KMS-11 (cell line): ENCODE data around the gene RNPS1.

Experiments
- H2AFZ ChIP-seq: fragments of 200-600 bp; sonication (generic); 2 replicates; pipeline ENCODE4 v1.6.1; 2016; ENCODE audit warnings: antibody characterized with exemption, mixed run types, low read depth
- H3K27ac ChIP-seq: fragments of 200-600 bp; sonication (generic); 2 replicates; pipeline ENCODE4 v1.6.1; 2016; ENCODE audit warnings: mild to moderate bottlenecking, mixed run types
- H3K27me3 ChIP-seq: fragments of 200-600 bp; sonication (generic); 2 replicates; pipeline ENCODE4 v1.6.1; 2017; ENCODE audit warnings: mild to moderate bottlenecking, low read depth, mixed run types, moderate library complexity; ENCODE audit not compliant: insufficient read depth
- H3K36me3 ChIP-seq: fragments of 200-600 bp; sonication (generic); 2 replicates; pipeline ENCODE4 v1.6.1; 2017; ENCODE audit warnings: mild to moderate bottlenecking, mixed run types; ENCODE audit not compliant: insufficient read depth
- H3K4me1 ChIP-seq: fragments of 200-600 bp; sonication (generic); 2 replicates; pipeline ENCODE4 v1.6.1; 2016; ENCODE audit warnings: mild to moderate bottlenecking, low read depth, mixed run types; ENCODE audit not compliant: poor library complexity, severe bottlenecking
- H3K4me2 ChIP-seq: fragments of 200-600 bp; sonication (generic); 2 replicates; pipeline ENCODE4 v1.7.0; 2016; ENCODE audit warnings: mild to moderate bottlenecking, mixed run types
- H3K4me3 ChIP-seq: fragments of 200-600 bp; sonication (generic); IDR thresholded peaks from 2 replicates; pipeline ENCODE4 v1.6.1; 2017; ENCODE audit warnings: low read depth, low read length, mixed read lengths; ENCODE audit not compliant: insufficient read depth
- H3K79me2 ChIP-seq: fragments of 200-600 bp; sonication (generic); 2 replicates; pipeline ENCODE4 v1.6.1; 2016; ENCODE audit warnings: low read depth, mixed run types; ENCODE audit not compliant: insufficient read depth
- H3K9ac ChIP-seq: fragments of 200-600 bp; sonication (generic); 2 replicates; pipeline ENCODE4 v1.6.1; 2016; ENCODE audit warnings: mild to moderate bottlenecking, mixed run types
- H4K20me1 ChIP-seq: fragments of 200-600 bp; sonication (generic); 2 replicates; pipeline ENCODE4 v1.6.1; 2016; ENCODE audit warnings: mild to moderate bottlenecking, mixed run types; ENCODE audit not compliant: insufficient read depth
- TF ChIP-seq, protein P1 (sequence below): fragments of 200-600 bp; sonication (generic); conservative IDR thresholded peaks from 2 replicates; pipeline ENCODE4 v1.6.1; 2017; ENCODE audit warnings: low read depth, mild to moderate bottlenecking, antibody characterized with exemption, low read length, moderate library complexity, mixed read lengths

The RNPS1 gene

DNA sequence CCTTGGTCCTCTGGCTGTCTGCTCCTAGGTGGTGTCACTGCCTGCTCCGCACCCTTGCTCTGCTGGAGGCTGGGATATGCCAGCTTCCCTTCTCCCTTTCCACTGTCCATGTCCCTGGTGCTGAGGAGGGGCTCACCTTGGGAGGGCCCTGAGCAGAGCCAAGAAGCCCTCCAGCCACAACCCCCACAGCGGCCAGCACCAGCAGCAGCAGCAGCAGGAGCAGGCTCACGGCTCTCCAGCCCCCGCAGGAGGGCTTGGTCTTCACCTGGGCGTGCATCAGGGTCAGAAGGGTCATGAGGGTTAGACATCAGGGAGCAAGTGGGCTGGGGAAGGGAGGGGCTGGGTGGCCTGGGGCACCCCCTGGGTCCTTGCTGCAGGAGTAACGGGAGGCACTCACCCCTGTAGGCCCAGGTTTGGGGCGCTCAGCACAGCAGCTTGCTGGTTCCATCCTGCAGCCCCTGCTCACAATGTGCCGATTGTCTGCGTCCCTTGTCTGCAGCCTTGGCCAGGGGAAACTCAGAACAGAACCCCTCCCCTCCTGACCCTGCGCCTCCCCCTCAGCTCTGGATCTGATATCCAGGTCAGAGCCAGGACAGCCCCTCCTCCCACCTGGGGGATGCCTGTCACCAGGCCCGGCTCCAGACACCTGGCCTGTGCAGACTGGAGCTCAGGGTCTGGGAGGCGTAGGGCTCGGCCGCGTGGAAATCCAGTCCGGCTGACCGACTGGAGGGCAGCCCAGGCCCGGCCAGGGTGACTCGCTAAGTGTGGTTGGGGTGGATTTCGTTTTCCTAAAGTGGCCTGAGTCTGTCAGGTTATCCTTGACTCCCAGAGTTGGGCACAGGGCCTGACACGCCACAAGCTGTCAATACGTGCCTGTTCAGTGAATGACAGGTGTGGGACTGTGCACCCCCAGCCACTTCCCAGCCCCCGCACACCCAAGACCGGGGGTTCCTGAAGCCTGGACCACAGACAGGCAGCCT lies 57.2 kb downstream of the RNPS1 start, which contains the start of gene BRICD5:
Gene BRICD5, minus strand, starts transcription at position 478 of the 980 bp plus-strand sequence. Its CDS starts 30 bp downstream, at position 448.
- H3K9ac ChIP-seq, result no peak within 1 kb of the TSS
- TF ChIP-seq, protein P1, sequence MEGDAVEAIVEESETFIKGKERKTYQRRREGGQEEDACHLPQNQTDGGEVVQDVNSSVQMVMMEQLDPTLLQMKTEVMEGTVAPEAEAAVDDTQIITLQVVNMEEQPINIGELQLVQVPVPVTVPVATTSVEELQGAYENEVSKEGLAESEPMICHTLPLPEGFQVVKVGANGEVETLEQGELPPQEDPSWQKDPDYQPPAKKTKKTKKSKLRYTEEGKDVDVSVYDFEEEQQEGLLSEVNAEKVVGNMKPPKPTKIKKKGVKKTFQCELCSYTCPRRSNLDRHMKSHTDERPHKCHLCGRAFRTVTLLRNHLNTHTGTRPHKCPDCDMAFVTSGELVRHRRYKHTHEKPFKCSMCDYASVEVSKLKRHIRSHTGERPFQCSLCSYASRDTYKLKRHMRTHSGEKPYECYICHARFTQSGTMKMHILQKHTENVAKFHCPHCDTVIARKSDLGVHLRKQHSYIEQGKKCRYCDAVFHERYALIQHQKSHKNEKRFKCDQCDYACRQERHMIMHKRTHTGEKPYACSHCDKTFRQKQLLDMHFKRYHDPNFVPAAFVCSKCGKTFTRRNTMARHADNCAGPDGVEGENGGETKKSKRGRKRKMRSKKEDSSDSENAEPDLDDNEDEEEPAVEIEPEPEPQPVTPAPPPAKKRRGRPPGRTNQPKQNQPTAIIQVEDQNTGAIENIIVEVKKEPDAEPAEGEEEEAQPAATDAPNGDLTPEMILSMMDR, result no peak

DNA sequence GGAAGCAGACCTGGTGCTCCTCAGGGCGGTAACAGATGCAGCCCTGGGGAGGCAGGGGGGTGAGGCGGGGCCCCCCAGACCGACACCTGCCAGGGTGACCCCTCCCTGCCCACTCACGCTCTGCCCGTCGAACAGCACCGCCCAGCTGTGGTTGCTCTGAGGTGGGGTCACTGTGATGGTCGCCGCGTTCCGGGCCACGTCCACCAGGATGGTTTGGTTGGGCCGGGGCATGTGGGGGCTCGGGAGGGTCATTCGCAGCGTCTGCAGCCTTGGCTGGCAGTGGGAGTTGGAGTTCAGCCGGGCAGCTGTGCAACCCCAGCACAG lies 58.0 kb downstream of the RNPS1 start:
- Histone ChIP-seq H3K4me2 (no peak overlapping the region), H3K79me2 (peaks cover 22% of the 10 kb centered on the region), H4K20me1 (no peaks in the 10 kb centered on the region), H3K4me1 (peaks cover 23% of the 10 kb centered on the region), H3K27me3 (no peaks in the 10 kb centered on the region), H2AFZ (no peak overlapping the region), H3K27ac (no peak overlapping the region), H3K9ac (no peak overlapping the region), H3K4me3 (no peak overlapping the region), H3K36me3 (no peaks in the 10 kb centered on the region)
- TF ChIP-seq, protein P1, result no peak

More for the DNA sequence above, 57.2 kb downstream of the RNPS1 start, which contains the start of gene BRICD5:
- Histone ChIP-seq H3K4me3 (no peak within 1 kb of the TSS), H3K79me2 (peaks cover 22% of the 10 kb centered on the region), H3K4me1 (peaks cover 23% of the 10 kb centered on the region), H3K27me3 (no peaks in the 10 kb centered on the region), H4K20me1 (no peaks in the 10 kb centered on the region), H3K36me3 (no peaks in the 10 kb centered on the region), H3K27ac (no peak within 1 kb of the TSS), H3K4me2 (no peak within 1 kb of the TSS), H2AFZ (no peak within 1 kb of the TSS)

DNA sequence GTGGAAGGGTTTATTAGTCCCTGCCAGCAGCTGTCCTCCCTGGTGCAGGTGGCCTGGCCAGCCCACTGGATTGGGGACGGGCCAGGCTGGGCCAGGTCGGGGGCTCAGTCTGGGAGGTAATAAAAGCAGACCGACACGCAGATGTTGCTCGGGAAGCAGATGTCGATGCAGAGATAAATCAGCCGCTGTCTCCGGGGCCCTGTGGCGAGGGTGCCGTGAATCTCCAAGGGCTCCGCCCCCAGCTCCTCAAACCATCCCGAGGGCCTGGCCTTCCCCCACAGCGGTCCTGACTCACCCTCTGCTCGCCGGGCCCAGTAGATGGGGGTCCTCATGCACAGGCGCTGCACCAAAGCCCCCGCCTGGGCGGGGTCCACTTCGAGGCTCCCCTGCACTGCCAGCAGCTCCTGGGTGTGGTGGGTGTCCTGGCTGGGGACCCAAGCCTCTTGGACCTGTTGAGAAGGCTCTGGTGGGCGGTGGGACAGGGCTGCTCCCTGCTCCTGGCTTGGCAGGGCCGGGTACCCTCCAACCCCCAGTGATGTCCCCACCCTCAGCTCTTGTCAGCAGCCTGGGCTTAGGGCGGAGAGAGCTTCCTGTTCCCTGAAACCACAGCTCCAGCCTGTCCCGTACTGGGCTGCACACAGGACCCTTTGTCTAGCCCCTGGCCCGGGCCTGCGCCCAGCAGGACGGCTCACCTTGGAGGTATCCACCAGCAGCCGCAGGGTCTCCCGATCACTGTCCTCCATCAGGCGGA lies 58.5 kb downstream of the RNPS1 start:
- Histone ChIP-seq H3K9ac (no peak overlapping the region), H4K20me1 (no peaks in the 10 kb centered on the region), H3K4me1 (peaks cover 27% of the 10 kb centered on the region), H2AFZ (no peak overlapping the region), H3K36me3 (no peaks in the 10 kb centered on the region), H3K4me2 (no peak overlapping the region), H3K27ac (no peak overlapping the region), H3K79me2 (peaks cover 22% of the 10 kb centered on the region), H3K27me3 (no peaks in the 10 kb centered on the region), H3K4me3 (no peak overlapping the region)
- TF ChIP-seq, protein P1, result no peak

DNA sequence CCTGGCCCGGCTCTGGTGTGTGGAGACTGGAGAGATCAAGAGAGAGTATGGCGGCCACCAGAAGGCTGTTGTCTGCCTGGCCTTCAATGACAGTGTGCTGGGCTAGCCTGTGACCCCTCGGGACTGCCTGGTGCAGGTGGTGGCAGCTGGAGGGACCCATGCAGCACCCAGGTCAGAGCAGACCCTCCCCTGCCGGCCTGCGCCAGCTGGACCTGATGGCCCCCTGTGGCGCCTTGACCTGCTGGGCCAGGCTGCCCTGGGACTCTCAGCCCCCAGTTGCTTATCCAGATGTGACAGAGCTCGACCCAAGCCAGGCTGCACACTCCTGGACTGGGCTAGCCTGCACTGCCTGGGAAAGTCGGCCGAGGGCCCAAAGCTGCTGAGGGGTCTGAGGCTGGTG lies 59.2 kb downstream of the RNPS1 start:
- Histone ChIP-seq H2AFZ (no peak overlapping the region), H3K36me3 (no peaks in the 10 kb centered on the region), H3K79me2 (peaks cover 22% of the 10 kb centered on the region), H3K4me2 (no peak overlapping the region), H3K9ac (no peak overlapping the region), H4K20me1 (no peaks in the 10 kb centered on the region), H3K4me1 (peaks cover 29% of the 10 kb centered on the region), H3K4me3 (no peak overlapping the region), H3K27ac (no peak overlapping the region), H3K27me3 (no peaks in the 10 kb centered on the region)
- TF ChIP-seq, protein P1, result no peak
